Esophagus muscularis mucosa (tissue), 4 donors: ENCODE data around the gene ADCY10. TPM values are rescaled to one million over a fixed set of nuclear protein-coding genes. Genes with fewer than 3 reads are reported as not detected.
A peak's percentile ranks its signal among the peaks of the same experiment; 100 is the strongest.

ENCODE experiments used
- DNase-seq: peaks from one replicate; pipeline ENCODE4 v3.0.0-alpha.2; 2017; ENCODE audit errors: extremely low spot score
- H3K27ac ChIP-seq, 4 donors: fragments of 200-600 bp; sonication (generic); replicated peaks in 1 of 4; 1 replicate in 3 of 4; 2 replicates in 1 of 4; pipeline ENCODE4 v1.5.1; 2016 to 2019; ENCODE audit warnings: mild to moderate bottlenecking in 1 of 4
- H3K27me3 ChIP-seq, 4 donors: fragments of 200-600 bp; sonication (generic); one replicate each; pipeline versions ENCODE4 v1.5.1 to v1.6.0; 2016 to 2019
- H3K36me3 ChIP-seq, 4 donors: fragments of 200-600 bp; sonication (generic); one replicate each; pipeline ENCODE4 v1.5.1; 2016 to 2019
- H3K4me1 ChIP-seq, 4 donors: fragments of 200-600 bp; sonication (generic); one replicate each; pipeline ENCODE4 v1.5.1; 2016 to 2019
- H3K4me3 ChIP-seq, 4 donors: fragments of 200-600 bp; sonication (generic); 1 replicate in 2 of 4; 2 replicates in 2 of 4; pipeline ENCODE4 v1.5.1; 2016 to 2019; ENCODE audit warnings: mild to moderate bottlenecking in 4 of 4, moderate library complexity in 1 of 4
- H3K9me3 ChIP-seq, 4 donors: fragments of 200-600 bp; sonication (generic); 1 replicate in 3 of 4; 2 replicates in 1 of 4; pipeline ENCODE4 v1.5.1; 2016 to 2019
- EP300 ChIP-seq: sonication (generic); formaldehyde crosslinking; IDR thresholded peaks from one replicate; pipeline ENCODE4 v1.6.1; 2017; ENCODE audit warnings: antibody characterized with exemption
- POLR2A ChIP-seq: fragments of 450-650 bp; IDR thresholded peaks from one replicate; pipeline ENCODE4 v1.6.1; 2017; ENCODE audit warnings: antibody characterized with exemption, moderate library complexity, mild to moderate bottlenecking, low read depth
- POLR2AphosphoS5 ChIP-seq, 2 donors: sonication (generic); formaldehyde crosslinking; IDR thresholded peaks; one replicate each; pipeline ENCODE4 v1.6.1; 2017; ENCODE audit warnings: antibody characterized with exemption in 2 of 2
- WGBS: methylation state at CpG from one replicate; pipeline ENCODE4 v1.1.5; 2018; 5-methylcytosine and 5-hydroxymethylcytosine counted together
- intact Hi-C: fragments of 100-400 bp; cut with DNase I; formaldehyde crosslinking; loops from one replicate; pipeline ENCODE4 v1.15.1; 2023
- total RNA-seq, 4 donors: library from RNA; depleted of rRNA; stranded (reverse); fragments of >200 nt; gene quantifications; one replicate each; pipeline versions ENCODE4 v1.1.0 to v1.2.1, GENCODE V29; 2016
- TF ChIP-seq, protein P1 (sequence below), 3 experiments: fragments of 200-600 bp in 2 of 3; fragments of 450-650 bp in 1 of 3; sonication (generic) in 2 of 3; IDR thresholded peaks; one replicate each; pipeline ENCODE4 v1.5.1; 2017 to 2019; ENCODE audit warnings: antibody characterized with exemption in 3 of 3, mild to moderate bottlenecking in 2 of 3, moderate library complexity in 1 of 3

The ADCY10 gene
- total RNA-seq, 4 donors from 2014 or later: under 0.01 to 0.29 (median 0.21) TPM

GRCh38 chr1:167791281-167792187 lies 122.4 kb downstream of the ADCY10 start:
- H3K4me1 ChIP-seq: peaks cover 25 to 36% (median 35%) of the 10 kb centered on the region in 4 donors
- no peaks in the 10 kb centered on the region for H3K9me3 ChIP-seq
- peaks cover 19 to 41% (median 33%) of the 10 kb centered on the region in 4 donors for H3K36me3 ChIP-seq
- H3K27me3 ChIP-seq: no peaks in the 10 kb centered on the region
- no peak overlapping the region for H3K4me3 ChIP-seq
- TF ChIP-seq EP300: no peak
- TF ChIP-seq POLR2AphosphoS5 (IDR thresholded peaks at IDR 0.05): peak; percentile 59 to 92
- TF ChIP-seq, protein P1, sequence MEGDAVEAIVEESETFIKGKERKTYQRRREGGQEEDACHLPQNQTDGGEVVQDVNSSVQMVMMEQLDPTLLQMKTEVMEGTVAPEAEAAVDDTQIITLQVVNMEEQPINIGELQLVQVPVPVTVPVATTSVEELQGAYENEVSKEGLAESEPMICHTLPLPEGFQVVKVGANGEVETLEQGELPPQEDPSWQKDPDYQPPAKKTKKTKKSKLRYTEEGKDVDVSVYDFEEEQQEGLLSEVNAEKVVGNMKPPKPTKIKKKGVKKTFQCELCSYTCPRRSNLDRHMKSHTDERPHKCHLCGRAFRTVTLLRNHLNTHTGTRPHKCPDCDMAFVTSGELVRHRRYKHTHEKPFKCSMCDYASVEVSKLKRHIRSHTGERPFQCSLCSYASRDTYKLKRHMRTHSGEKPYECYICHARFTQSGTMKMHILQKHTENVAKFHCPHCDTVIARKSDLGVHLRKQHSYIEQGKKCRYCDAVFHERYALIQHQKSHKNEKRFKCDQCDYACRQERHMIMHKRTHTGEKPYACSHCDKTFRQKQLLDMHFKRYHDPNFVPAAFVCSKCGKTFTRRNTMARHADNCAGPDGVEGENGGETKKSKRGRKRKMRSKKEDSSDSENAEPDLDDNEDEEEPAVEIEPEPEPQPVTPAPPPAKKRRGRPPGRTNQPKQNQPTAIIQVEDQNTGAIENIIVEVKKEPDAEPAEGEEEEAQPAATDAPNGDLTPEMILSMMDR (IDR thresholded peaks at IDR 0.05): no peak
- peak overlapping the region; percentile 49 to 76 (median 64) for H3K27ac ChIP-seq
- 60% methylated on average over 5 of the region's 5 CpGs for WGBS
- DNase-seq: peak; percentile 94
- intact Hi-C loops: no loop called here

DNA sequence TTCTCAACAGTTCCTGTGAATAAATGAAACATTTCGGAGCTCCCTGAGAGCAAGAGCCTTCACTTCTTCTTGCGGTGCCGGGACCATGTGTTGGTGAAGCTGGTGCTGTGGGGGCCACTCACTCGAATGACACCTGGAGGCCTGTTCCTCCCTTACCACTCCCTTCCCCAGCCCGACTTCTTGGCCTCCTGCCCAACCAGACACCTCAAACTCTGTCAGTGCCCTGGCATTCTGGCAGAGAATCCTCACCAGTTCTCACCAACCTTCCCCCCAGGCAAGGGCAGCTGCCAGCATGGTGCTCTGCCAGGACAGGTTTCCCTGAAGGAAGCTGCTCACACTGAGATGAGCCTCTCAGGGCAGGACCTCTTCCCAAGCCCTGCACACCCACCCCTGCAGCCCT lies 123.8 kb downstream of the ADCY10 start:
- no peaks in the 10 kb centered on the region for H3K9me3 ChIP-seq
- peak; percentile 87 for DNase-seq
- no peaks in the 10 kb centered on the region for H3K27me3 ChIP-seq
- intact Hi-C loops: no loop called here
- H3K4me3 ChIP-seq: no peak overlapping the region
- TF ChIP-seq POLR2AphosphoS5 (IDR thresholded peaks at IDR 0.05): no peak
- TF ChIP-seq, protein P1 (IDR thresholded peaks at IDR 0.05): no peak
- TF ChIP-seq POLR2A: no peak
- no peak for TF ChIP-seq EP300
- peak overlapping the region in 1 of 4 donors; percentile 26 for H3K27ac ChIP-seq
- peaks cover 11 to 23% (median 22%) of the 10 kb centered on the region in 4 donors for H3K4me1 ChIP-seq
- WGBS: 76% methylated on average over 5 of the region's 5 CpGs
- H3K36me3 ChIP-seq: peaks cover 19 to 49% (median 33%) of the 10 kb centered on the region in 4 donors

- peaks cover 19 to 52% (median 33%) of the 10 kb centered on the region in 4 donors for H3K36me3 ChIP-seq
- 89% methylated on average over 3 of the region's 3 CpGs for WGBS
These were observed 124.4 kb downstream of the ADCY10 start for GRCh38 chr1:167789501-167789900.

GRCh38 chr1:167786502-167786901 lies 127.4 kb downstream of the ADCY10 start:
- 85% methylated on average over 5 of the region's 5 CpGs for WGBS
- peaks cover 19 to 52% (median 33%) of the 10 kb centered on the region in 4 donors for H3K36me3 ChIP-seq

More at GRCh38 chr1:167789501-167789900, 124.4 kb downstream of the ADCY10 start:
- peak overlapping the region in 1 of 4 donors; percentile 26 for H3K27ac ChIP-seq
- no peaks in the 10 kb centered on the region for H3K27me3 ChIP-seq
- H3K4me1 ChIP-seq: peaks cover 9 to 24% (median 21%) of the 10 kb centered on the region in 4 donors
- no peak overlapping the region for H3K4me3 ChIP-seq
- no peaks in the 10 kb centered on the region for H3K9me3 ChIP-seq
- intact Hi-C loops: no loop called here
- TF ChIP-seq POLR2AphosphoS5 (IDR thresholded peaks at IDR 0.05) (no peak), POLR2A (no peak), EP300 (no peak)
- TF ChIP-seq, protein P1 (IDR thresholded peaks at IDR 0.05): no peak
- DNase-seq: peak; percentile 64

DNA sequence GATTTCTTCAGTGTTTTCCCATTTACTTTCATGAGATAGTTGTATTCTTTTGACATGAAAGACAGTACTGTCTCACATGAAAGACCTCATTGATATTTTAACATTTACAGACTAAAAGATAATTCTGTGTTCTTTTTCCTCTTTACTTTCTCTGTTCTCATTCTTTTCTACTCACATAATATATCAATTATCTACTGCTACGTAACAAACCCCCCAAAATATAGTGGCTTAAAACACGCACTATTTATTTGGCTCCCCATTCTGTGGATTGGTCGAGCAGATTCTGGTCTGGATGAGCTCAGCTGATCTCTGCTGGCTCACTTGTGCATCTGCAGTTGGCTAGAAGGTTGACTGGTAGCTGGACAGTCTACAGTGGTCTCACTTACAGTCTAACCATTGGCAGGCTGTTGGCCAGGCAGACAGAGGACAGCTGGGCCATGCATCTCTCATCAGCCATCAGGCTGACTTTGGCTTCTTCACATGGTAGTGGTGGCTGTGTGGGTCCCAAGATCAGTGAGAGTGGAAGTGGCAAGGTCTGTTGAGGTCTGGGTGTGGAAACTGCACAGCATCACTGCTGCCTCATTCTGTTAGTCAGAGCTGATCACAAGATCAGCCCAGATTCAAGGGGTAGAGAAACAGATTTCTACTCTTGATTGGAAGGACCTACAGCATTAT lies 128.9 kb downstream of the ADCY10 start:
- 85% methylated on average over 3 of the region's 3 CpGs for WGBS
- H3K36me3 ChIP-seq: peaks cover 16 to 44% (median 26%) of the 10 kb centered on the region in 4 donors
- H3K27ac ChIP-seq: no peak overlapping the region
- H3K27me3 ChIP-seq: no peaks in the 10 kb centered on the region
- H3K4me1 ChIP-seq: peaks cover 0 to 8% (median 7%) of the 10 kb centered on the region in 4 donors
- no peaks in the 10 kb centered on the region for H3K9me3 ChIP-seq
- H3K4me3 ChIP-seq: no peak overlapping the region
- no peak for DNase-seq
- TF ChIP-seq POLR2A (no peak), EP300 (no peak), POLR2AphosphoS5 (IDR thresholded peaks at IDR 0.05) (no peak)
- TF ChIP-seq, protein P1 (IDR thresholded peaks at IDR 0.05): no peak
- intact Hi-C loops: no loop called here

More at GRCh38 chr1:167786502-167786901, 127.4 kb downstream of the ADCY10 start:
- no peak for TF ChIP-seq POLR2AphosphoS5 (IDR thresholded peaks at IDR 0.05)
- intact Hi-C loops: no loop called here
- Histone ChIP-seq H3K27ac (no peak overlapping the region), H3K9me3 (no peaks in the 10 kb centered on the region), H3K4me1 (peaks cover 8 to 20% (median 16%) of the 10 kb centered on the region in 4 donors), H3K27me3 (no peaks in the 10 kb centered on the region), H3K4me3 (no peak overlapping the region)
- peak; percentile 10 for DNase-seq
